22Rv1 (cell line): ENCODE results near the gene OPN4.

Experiments
- H3K27ac ChIP-seq: fragments of 450-650 bp; 2 replicates; pipeline ENCODE4 v1.5.1; 2017
- CTCF ChIP-seq: fragments of 450-650 bp; IDR thresholded peaks from 2 replicates; pipeline ENCODE4 v1.5.1; 2017; ENCODE audit warnings: mild to moderate bottlenecking
- ZFX ChIP-seq: fragments of 450-650 bp; IDR thresholded peaks from 2 replicates; pipeline ENCODE4 v1.6.1; 2017; ENCODE audit warnings: antibody characterized with exemption, borderline replicate concordance

The OPN4 gene

DNA sequence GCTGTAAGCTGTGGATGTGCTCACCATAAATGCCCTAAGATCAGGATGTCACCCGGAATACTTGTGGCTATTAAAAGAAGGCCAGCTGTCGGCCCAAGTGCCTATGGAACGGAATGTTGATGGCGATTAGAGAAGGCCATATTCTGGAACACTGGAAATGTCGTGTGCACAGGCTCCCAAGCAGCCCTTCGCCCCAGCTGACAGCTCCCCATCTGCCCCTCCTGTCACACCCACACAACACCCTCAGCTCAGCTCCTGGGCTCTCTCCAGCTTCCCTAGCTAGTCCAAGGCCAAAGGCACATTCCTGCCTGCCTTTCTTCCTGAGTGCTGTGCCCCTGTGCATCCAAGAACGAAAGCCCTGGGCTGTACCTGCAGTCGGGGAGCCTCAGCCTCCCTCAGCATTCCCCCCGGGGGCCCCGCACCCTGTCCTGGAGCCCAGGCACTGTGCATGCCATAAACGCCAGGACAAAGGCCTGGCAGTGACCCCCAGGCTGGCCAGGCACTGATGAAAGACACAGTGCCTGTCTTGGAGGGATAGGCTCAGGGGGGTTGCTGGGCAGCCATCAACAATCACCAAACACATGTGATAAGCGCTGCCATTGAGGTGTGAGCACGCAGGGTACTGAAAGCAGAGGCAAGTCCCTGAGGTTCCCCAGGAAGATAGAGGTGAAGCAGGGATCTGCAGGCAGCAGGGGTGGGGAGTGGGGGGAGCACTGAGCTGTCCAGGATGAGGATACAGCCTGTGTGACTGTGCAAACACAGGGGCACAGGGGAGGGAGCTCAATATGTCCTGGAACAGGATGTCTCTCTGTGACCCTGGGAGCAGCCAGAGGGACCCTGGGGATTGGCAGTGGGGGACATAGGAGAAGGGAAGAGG, 10.2 kb downstream of the OPN4 start:
- no peak for TF ChIP-seq CTCF
- no peak overlapping the region for H3K27ac ChIP-seq

GRCh38 chr10:86665218-86665607, 10.9 kb downstream of the OPN4 start:
- no peak overlapping the region for H3K27ac ChIP-seq
- TF ChIP-seq CTCF, result no peak
- no peak for TF ChIP-seq ZFX

- TF ChIP-seq ZFX (no peak), CTCF (no peak)
- H3K27ac ChIP-seq, result no peak overlapping the region
Observed at GRCh38 chr10:86665868-86666267, 11.5 kb downstream of the OPN4 start.

GRCh38 chr10:86666538-86666937, 12.2 kb downstream of the OPN4 start:
- TF ChIP-seq ZFX (no peak), CTCF (no peak)
- no peak overlapping the region for H3K27ac ChIP-seq

DNA sequence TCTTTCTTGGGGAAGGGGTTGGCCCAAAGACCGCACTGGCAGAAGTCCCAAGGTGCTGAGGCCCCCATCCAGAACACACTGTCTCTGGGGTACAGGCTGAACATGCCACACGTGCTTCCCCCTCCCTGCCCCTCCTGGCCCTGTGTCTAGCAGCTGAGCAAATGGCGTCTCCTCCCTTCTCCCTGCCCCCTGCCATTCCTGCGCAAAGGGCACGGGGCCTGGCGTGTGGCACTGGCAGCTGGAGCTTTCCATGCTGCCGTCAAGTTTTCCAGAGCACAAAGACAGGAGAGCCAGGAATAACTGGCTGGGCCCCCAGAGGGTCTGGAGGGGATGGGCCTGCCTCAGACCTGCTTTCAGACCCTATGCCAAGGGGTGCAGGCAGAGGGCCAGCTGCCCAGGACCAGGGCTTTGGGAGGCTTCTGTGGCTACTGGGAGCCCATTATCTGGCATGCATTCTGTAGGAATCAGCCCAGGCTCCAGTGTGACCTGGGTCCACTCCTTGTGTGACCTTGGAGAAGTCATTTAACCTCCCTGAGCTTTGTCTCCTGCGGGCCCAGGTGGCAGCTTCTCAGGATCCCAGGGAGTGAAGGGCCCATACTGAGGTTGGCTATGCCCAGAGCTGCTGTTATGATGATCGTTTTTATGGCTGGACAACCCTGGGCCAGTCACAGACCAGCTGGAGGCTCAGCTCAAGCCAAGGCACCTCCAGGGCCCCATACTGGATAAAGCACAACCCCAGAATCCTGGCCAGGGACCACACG, 13.3 kb downstream of the OPN4 start:
- no peak for TF ChIP-seq ZFX
- TF ChIP-seq CTCF, result no peak
- no peak overlapping the region for H3K27ac ChIP-seq

DNA sequence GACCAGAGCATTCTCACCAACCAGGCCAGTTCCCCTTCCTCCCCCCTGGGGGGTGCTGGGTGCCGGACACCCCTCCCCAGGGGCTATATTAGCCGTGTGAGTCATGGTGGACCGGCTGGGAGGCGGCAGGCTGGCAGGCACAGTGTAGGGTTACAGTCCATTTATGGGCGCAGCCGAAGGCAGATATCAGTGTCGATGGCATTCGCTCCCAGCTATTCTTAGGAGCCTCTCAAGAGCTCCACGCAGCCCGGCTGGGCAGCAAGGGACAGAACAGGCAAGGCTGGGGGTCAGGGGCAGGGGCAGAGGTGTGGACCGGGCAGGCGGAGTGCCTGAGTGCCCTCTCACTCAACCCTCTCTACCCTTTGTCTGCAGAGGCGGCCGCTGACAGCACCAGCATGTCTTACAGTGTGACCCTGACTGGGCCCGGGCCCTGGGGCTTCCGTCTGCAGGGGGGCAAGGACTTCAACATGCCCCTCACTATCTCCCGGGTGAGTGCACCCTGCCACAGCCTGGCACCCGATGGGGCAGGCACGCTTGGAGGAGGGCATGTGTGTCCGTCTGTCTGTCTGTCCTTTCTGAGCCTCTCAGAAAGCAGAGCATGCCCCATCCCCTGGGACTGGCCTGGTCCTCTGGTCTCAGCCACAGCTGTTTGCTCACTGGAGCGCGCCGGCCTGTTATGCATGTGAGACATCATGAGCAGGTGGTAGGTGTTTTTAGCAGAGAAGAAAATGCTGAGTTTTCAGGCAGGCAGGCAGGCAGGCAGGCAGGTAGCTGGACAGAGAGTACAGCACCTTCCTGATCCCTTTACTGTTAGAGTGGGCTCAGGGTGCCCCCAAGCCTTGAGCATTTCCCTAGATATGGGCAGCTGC, 14.2 kb downstream of the OPN4 start, which contains the start of gene LDB3:
LDB3 (plus strand) TSS at position 215 of the 869 bp plus-strand sequence; CDS start at position 396, 181 bp downstream.
- no peak for TF ChIP-seq ZFX
- TF ChIP-seq CTCF, result no peak
- no peak within 1 kb of the TSS for H3K27ac ChIP-seq
